Kidney tubule cell (primary cell): ENCODE results near the gene UBE2J2.

Experiments
- DNase-seq: peaks from one replicate; pipeline ENCODE4 v3.0.0-alpha.2; 2018; ENCODE audit warnings: low spot score

The UBE2J2 gene

GRCh38 chr1:1280782-1281481, 7.3 kb upstream of the UBE2J2 start:
- DNase-seq = no peak

- DNase-seq = no peak
Measured at GRCh38 chr1:1279028-1279427, 5.4 kb upstream of the UBE2J2 start.

GRCh38 chr1:1278620-1279019, 5.0 kb upstream of the UBE2J2 start:
- DNase-seq = no peak

- no peak for DNase-seq
Measured at GRCh38 chr1:1275836-1276235, 2.2 kb upstream of the UBE2J2 start.

- no peak for DNase-seq
Measured at GRCh38 chr1:1274931-1275431, 1.3 kb upstream of the UBE2J2 start.

- no peak for DNase-seq
Measured at GRCh38 chr1:1274299-1274930, 761 bp upstream of the UBE2J2 start.

- no peak for DNase-seq
Measured at GRCh38 chr1:1273209-1273511, 494 bp downstream of the UBE2J2 start.

GRCh38 chr1:1272341-1273208, 1.1 kb downstream of the UBE2J2 start:
- DNase-seq = peak; percentile 91

- peak; percentile 58 for DNase-seq
Measured at GRCh38 chr1:1270813-1271212, 2.8 kb downstream of the UBE2J2 start.

- no peak for DNase-seq
Measured at GRCh38 chr1:1268284-1268682, 5.4 kb downstream of the UBE2J2 start.

- DNase-seq = no peak
Measured at GRCh38 chr1:1267488-1268283, 6.0 kb downstream of the UBE2J2 start.

GRCh38 chr1:1264868-1265272, 8.8 kb downstream of the UBE2J2 start:
- DNase-seq = peak; percentile 96

GRCh38 chr1:1264026-1264425, 9.6 kb downstream of the UBE2J2 start:
- no peak for DNase-seq

- no peak for DNase-seq
Measured at GRCh38 chr1:1262758-1263157, 10.9 kb downstream of the UBE2J2 start.

GRCh38 chr1:1262071-1262470, 11.6 kb downstream of the UBE2J2 start:
- DNase-seq = no peak

- no peak for DNase-seq
Measured at GRCh38 chr1:1260843-1261560, 12.7 kb downstream of the UBE2J2 start.

GRCh38 chr1:1259951-1260600, 13.6 kb downstream of the UBE2J2 start:
- no peak for DNase-seq

GRCh38 chr1:1259540-1259939, 14.1 kb downstream of the UBE2J2 start:
- DNase-seq = no peak

- no peak for DNase-seq
Measured at GRCh38 chr1:1259119-1259488, 14.6 kb downstream of the UBE2J2 start.

GRCh38 chr1:1256956-1257871, 16.4 kb downstream of the UBE2J2 start:
- DNase-seq = no peak
